Cardiac septum (tissue), 1 donor: ENCODE measurements around the gene ZNF23. TPM values are rescaled to one million over a fixed set of nuclear protein-coding genes. Genes with fewer than 3 reads are reported as not detected.

Experiments
- DNase-seq: peaks from one replicate; pipeline ENCODE4 v3.0.0-alpha.2; 2020; ENCODE audit warnings: low spot score
- intact Hi-C: fragments of 100-400 bp; cut with DNase I; formaldehyde crosslinking; loops from one replicate; pipeline ENCODE4 v1.14.0; 2022
- total RNA-seq: library from RNA; stranded (reverse); fragmentation: NEBNext Ultra II Directional; extraction: Animal tissue kit (Norgen Biotek cat#: 25700); gene quantifications from one replicate; pipeline ENCODE4 v1.2.1, GENCODE V29; 2021
- donor health status: DM: no; HTN: no; CAD: no.

Gene ZNF23
- total RNA-seq, 1 donor from 2014 or later, result 5.9 TPM

DNA sequence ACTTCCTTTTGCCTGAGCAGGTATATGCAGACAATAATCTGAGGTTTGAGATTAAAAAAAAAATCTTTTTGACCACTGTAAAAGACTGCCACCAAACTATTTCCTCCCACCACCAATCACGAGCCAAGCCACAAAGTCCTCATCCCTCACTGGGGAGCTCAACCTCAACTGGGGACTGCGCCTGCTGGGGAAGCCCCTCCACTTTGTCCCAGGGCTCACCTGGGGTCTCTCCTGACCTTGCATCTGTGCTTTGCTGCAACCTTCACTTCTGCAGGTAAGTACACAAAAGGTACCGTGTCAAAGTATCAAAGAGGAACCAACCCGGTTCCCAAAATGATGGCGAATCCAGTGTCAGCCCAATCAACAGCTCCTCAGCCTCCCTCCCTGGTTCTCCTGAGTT lies 55.7 kb downstream of the ZNF23 start:
- no peak for DNase-seq
- intact Hi-C loops, result no loop called here

DNA sequence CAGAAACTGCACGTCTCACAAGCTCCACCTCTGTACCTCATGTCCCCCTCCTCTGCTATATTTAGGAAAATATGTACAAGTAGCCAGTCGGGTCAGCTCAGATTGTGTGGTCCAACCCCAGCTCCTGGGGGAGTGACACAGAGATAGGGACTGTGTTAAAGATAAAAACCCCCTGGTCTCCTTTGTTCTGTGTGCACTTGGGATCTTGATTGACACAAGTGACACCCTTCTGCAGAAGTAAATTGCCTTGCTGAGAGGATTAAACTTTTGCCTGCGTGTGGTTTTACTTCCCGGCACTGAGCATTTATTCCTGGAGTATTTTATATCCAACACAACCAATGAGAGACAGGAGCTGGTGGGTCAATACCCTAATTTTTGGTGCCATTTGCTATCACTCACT lies 57.7 kb downstream of the ZNF23 start:
- intact Hi-C loops, result no loop called here
- no peak for DNase-seq

DNA sequence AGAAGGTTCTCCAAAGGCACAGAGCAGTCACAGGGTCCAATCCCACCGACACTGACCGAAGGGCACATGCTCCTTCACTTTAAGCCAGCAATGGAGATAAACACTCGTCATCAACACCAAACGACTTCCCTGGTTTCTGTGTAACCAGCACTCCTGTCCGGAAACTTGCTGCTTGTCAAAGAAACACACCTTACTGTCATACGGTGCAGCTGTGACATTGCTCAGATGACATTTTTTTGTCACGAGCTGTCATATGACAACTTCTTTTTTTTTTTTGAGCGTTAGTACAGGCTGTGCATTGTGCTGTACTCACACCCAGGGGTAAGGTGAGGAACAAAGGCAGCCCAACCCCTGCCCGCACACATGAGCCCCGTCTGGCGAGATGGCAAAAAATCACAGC lies 59.4 kb downstream of the ZNF23 start:
- intact Hi-C loops, result no loop called here
- no peak for DNase-seq

DNA sequence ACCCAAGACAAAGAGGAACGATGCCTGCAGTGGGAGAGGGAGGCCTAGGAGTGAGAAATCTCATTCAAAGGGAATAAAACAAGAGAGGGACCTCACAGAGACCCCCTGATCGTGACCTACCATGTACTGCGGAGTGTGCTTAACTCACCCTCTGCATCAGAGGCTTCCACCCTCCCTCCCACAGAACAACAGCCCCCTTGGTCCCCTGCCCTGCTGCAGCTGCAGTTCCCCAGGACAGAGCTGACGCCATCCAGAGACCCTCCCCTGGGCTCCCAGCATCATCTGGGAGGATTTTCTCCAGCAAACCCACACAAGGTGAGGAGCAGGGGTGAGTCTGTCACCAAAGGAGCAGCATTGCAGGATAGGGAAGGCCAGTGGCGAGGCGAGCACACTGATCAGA lies 60.0 kb downstream of the ZNF23 start:
- intact Hi-C loops, result no loop called here
- no peak for DNase-seq

DNA sequence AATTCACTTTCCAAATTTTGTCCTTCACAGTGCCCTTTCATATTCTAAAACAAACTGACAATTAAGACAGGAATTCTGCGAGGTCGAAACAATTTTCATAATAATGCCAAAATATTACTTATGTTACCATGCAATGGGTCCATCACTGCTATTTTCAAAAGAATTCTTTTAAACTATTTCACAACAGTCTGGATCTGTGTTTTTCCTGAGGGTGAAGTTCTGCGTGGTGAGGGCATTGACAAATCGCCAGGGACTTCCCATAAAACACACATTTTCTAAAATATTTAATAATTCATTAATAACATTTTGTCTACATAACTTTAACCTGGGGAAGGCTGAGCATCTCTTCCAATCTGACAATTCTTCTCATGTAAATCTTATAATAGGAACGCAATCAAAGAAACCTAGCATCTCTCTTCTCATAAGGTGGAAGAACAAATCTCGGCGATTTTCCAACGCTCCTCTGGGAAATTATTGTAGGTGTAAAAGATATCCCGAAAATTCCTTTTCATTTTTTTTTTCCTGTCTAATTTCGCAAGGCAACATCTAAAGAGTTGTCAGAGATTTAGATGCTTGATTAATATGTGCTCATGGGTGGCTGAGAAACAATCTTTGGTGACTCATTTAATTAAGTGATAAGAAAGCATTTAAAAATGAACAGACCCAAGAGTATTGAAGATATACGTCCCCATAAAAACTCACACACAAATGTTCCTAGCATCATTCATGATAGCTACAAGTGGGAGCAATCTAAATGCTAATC lies 62.1 kb downstream of the ZNF23 start:
- intact Hi-C loops, result no loop called here
- DNase-seq, result no peak

Other genes starting within 250 kb of the ZNF23 start
- gene HYDIN, start 231.5 kb downstream of the ZNF23 start, total RNA-seq, result 2.6 TPM
- 8.9 TPM for gene CMTR2, start 172.8 kb downstream of the ZNF23 start, total RNA-seq
- 0.70 TPM for gene CALB2, start 103.5 kb downstream of the ZNF23 start, total RNA-seq
- not detected for gene TLE7, start 20.2 kb downstream of the ZNF23 start, total RNA-seq
- 2.6 TPM for gene ZNF19, start 27.1 kb upstream of the ZNF23 start, total RNA-seq
- gene CHST4, start 64.2 kb upstream of the ZNF23 start, total RNA-seq, result not detected
- not detected for gene TAT, start 114.8 kb upstream of the ZNF23 start, total RNA-seq
- gene MARVELD3, start 163.9 kb upstream of the ZNF23 start, total RNA-seq, result not detected